HepG2 (cell line): ENCODE results near the gene ATG13. TPM values are rescaled to one million over a fixed set of nuclear protein-coding genes. Genes with fewer than 3 reads are reported as not detected.

ENCODE experiments used
- ATF7 ChIP-seq, 2 experiments: fragments of 450-650 bp in 1 of 2; sonication (generic) in 1 of 2; formaldehyde crosslinking in 1 of 2; IDR thresholded peaks; 2 replicates each; pipeline versions ENCODE4 v1.4.0 to v1.6.1; 2016 to 2020; ENCODE audit warnings: antibody characterized with exemption in 1 of 2, mild to moderate bottlenecking in 1 of 2, missing genetic modification reagents in 1 of 2
- E2F1 ChIP-seq: sonication (generic); formaldehyde crosslinking; IDR thresholded peaks from 2 replicates; pipeline ENCODE4 v1.5.0; 2020; ENCODE audit warnings: missing genetic modification reagents
- ELF4 ChIP-seq: sonication (generic); formaldehyde crosslinking; IDR thresholded peaks from 2 replicates; pipeline ENCODE4 v1.5.0; 2020; ENCODE audit warnings: missing genetic modification reagents, mild to moderate bottlenecking, moderate library complexity, borderline replicate concordance
- MXD3 ChIP-seq: IDR thresholded peaks from 2 replicates; pipeline ENCODE4 v1.6.1; 2016; ENCODE audit warnings: mild to moderate bottlenecking, missing biosample characterization, missing genetic modification reagents
- PRDM15 ChIP-seq: sonication (generic); formaldehyde crosslinking; IDR thresholded peaks from 2 replicates; pipeline ENCODE4 v1.4.0; 2020; ENCODE audit warnings: missing genetic modification reagents
- TRIM22 ChIP-seq: fragments of 450-650 bp; IDR thresholded peaks from 2 replicates; pipeline ENCODE4 v1.6.1; 2017
- YEATS2 ChIP-seq: sonication (generic); formaldehyde crosslinking; IDR thresholded peaks from 2 replicates; pipeline ENCODE4 v1.4.0; 2020; ENCODE audit warnings: missing genetic modification reagents, borderline replicate concordance
- ZBTB4 ChIP-seq: sonication (generic); formaldehyde crosslinking; IDR thresholded peaks from 2 replicates; pipeline ENCODE4 v1.4.0; 2020; ENCODE audit warnings: missing genetic modification reagents, mild to moderate bottlenecking, borderline replicate concordance
- ZIK1 ChIP-seq: sonication (generic); formaldehyde crosslinking; IDR thresholded peaks from 2 replicates; pipeline ENCODE4 v1.5.0; 2020; ENCODE audit warnings: mild to moderate bottlenecking, low read depth, missing genetic modification reagents, borderline replicate concordance
- ZNF510 ChIP-seq: sonication (generic); formaldehyde crosslinking; IDR thresholded peaks from 2 replicates; pipeline ENCODE4 v1.4.0; 2020; ENCODE audit warnings: low read depth, mild to moderate bottlenecking, missing genetic modification reagents
- ZNF678 ChIP-seq: sonication (generic); formaldehyde crosslinking; IDR thresholded peaks from 2 replicates; pipeline ENCODE4 v1.4.0; 2020; ENCODE audit warnings: mild to moderate bottlenecking, missing genetic modification reagents
- ZNF816 ChIP-seq: sonication (generic); formaldehyde crosslinking; IDR thresholded peaks from 2 replicates; pipeline ENCODE4 v1.8.0; 2022; ENCODE audit warnings: missing genetic modification reagents, mild to moderate bottlenecking, borderline replicate concordance
- ZNF879 ChIP-seq: sonication (generic); formaldehyde crosslinking; IDR thresholded peaks from 2 replicates; pipeline ENCODE4 v1.8.1; 2023; ENCODE audit warnings: missing genetic modification reagents
- polyA plus RNA-seq, 8 experiments: library from polyadenylated mRNA; depleted of rRNA in 3 of 8; stranded (reverse) in 7 of 8; unstranded in 1 of 8; fragments of >200 nt; fragmentation: Illumina TruSeq in 4 of 8; extraction: Trizol in 4 of 8; gene quantifications; 2 replicates each; pipeline versions ENCODE4 v1.2.1 to v1.2.3, GENCODE V29; 2011 to 2016; ENCODE audit warnings: low read depth in 4 of 8, missing spikeins in 1 of 8, mixed read lengths in 1 of 8; ENCODE audit not compliant: insufficient read depth in 1 of 8
- total RNA-seq, 5 experiments: library from RNA; depleted of rRNA; stranded (reverse); fragments of >200 nt; fragmentation: Illumina TruSeq; extraction: Trizol; gene quantifications; 2 replicates each; pipeline ENCODE4 v1.2.3, GENCODE V29; 2016; ENCODE audit warnings: low read depth in 1 of 5

Gene ATG13
- total and polyA plus RNA-seq, 2 of the 13 experiments (the other 11 are each of a cell fraction or from before 2014, with no cell fraction given): 55.0 to 77.3 TPM

GRCh38 chr11:46719543-46720218 lies 102.3 kb downstream of the ATG13 start (continued):
- TF ChIP-seq ZNF510 (CRISPR knock-in tag): no peak
- peak; percentile 36 for TF ChIP-seq MXD3 (CRISPR knock-in tag)
- TF ChIP-seq ZNF678 (CRISPR knock-in tag): no peak; the same call in 1 of the 2 replicates
- no peak for TF ChIP-seq ZNF879
- TF ChIP-seq PRDM15 (CRISPR knock-in tag): no peak
- no peak for TF ChIP-seq ATF7 (IDR thresholded peaks at IDR 0.05)
- 0 out of 2 replicates have a peak, but pooled peaks have one; percentile 9 for TF ChIP-seq ATF7 (CRISPR knock-in tag; IDR thresholded peaks at IDR 0.05)
- no peak for TF ChIP-seq TRIM22
- peak; percentile 36; the same call in 1 of the 2 replicates for TF ChIP-seq ZIK1 (CRISPR knock-in tag)
- no peak for TF ChIP-seq E2F1
- 0 out of 2 replicates have a peak, but pooled peaks have one; percentile 13 for TF ChIP-seq ELF4 (CRISPR knock-in tag)
- TF ChIP-seq ZBTB4 (CRISPR knock-in tag): 0 out of 2 replicates have a peak, but pooled peaks have one; percentile 6
- TF ChIP-seq YEATS2 (CRISPR knock-in tag): no peak
- TF ChIP-seq ZNF816 (CRISPR knock-in tag): peak; percentile 52; the same call in 1 of the 2 replicates
